HL-60 (cell line): ENCODE data around the gene PLEKHA5.

Experiments
- DNase-seq, 2 experiments: peaks; one replicate each; pipeline ENCODE4 v3.0.0-alpha.2; 2010 to 2020; ENCODE audit warnings: low read depth in 1 of 2, low spot score in 1 of 2
- H3K27ac ChIP-seq: fragments of 250-450 bp; sonication (Bioruptor Pico); replicated peaks from 2 replicates; pipeline ENCODE4 v1.5.1; 2020; ENCODE audit warnings: mild to moderate bottlenecking, moderate library complexity
- H3K27me3 ChIP-seq: fragments of 250-450 bp; sonication (Bioruptor Pico); 2 replicates; pipeline ENCODE4 v1.5.1; 2021; ENCODE audit warnings: mild to moderate bottlenecking, moderate library complexity; ENCODE audit not compliant: insufficient read depth, poor library complexity, severe bottlenecking
- H3K4me3 ChIP-seq: replicated peaks from 2 replicates; pipeline ENCODE4 v1.5.1; 2011; ENCODE audit warnings: mild to moderate bottlenecking, control low read depth, low read length; ENCODE audit not compliant: insufficient read depth
- GABPA ChIP-seq: IDR thresholded peaks from 2 replicates; pipeline ENCODE4 v1.6.1; 2012; ENCODE audit warnings: low read depth
- POLR2AphosphoS5 ChIP-seq: IDR thresholded peaks from 2 replicates; pipeline ENCODE4 v1.6.1; 2012; ENCODE audit warnings: low read depth
- SPI1 ChIP-seq: IDR thresholded peaks from 2 replicates; pipeline ENCODE4 v1.6.1; 2012; ENCODE audit warnings: low read depth, mild to moderate bottlenecking, borderline replicate concordance
- TF ChIP-seq, protein P1 (sequence below): IDR thresholded peaks from one replicate; pipeline ENCODE4 v1.5.1; 2011; ENCODE audit warnings: low read length, control low read depth, inconsistent platforms; ENCODE audit not compliant: insufficient read depth
- TF ChIP-seq, protein P2 (sequence below): IDR thresholded peaks from 2 replicates; pipeline ENCODE4 v1.6.1; 2012; ENCODE audit warnings: low read depth; ENCODE audit not compliant: insufficient replicate concordance

Gene PLEKHA5

DNA sequence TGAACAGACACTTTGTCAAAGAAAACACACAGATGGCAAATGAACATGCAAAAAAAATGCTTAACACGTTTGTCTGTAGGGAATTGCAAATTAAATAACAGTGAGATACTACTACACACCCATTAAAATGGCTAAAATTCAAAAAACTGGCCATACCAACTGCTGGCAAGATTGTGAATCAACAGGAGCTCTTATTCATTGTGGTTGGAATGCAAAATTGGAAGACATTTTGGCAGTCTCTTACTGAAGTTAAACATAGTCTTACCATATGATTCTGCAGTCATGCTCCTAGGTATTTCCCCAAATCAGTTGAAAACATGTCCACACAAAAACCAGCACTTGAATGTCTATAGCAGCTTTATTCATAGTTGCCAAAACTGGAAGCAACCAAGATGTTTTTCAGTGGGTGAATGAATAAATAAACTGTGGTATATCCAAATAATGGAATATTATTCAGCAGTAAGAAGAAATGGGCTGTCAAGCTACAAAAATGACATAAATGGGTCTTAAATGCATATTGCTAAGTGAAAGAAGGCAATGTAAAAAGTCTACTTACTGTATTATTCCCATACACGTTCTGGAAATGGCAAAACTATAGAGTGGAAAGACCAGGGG is 91.4 kb downstream of the PLEKHA5 start:
- H3K4me3 ChIP-seq = no peak overlapping the region
- no peak overlapping the region for H3K27ac ChIP-seq
- no peaks in the 10 kb centered on the region for H3K27me3 ChIP-seq
- TF ChIP-seq, protein P1, sequence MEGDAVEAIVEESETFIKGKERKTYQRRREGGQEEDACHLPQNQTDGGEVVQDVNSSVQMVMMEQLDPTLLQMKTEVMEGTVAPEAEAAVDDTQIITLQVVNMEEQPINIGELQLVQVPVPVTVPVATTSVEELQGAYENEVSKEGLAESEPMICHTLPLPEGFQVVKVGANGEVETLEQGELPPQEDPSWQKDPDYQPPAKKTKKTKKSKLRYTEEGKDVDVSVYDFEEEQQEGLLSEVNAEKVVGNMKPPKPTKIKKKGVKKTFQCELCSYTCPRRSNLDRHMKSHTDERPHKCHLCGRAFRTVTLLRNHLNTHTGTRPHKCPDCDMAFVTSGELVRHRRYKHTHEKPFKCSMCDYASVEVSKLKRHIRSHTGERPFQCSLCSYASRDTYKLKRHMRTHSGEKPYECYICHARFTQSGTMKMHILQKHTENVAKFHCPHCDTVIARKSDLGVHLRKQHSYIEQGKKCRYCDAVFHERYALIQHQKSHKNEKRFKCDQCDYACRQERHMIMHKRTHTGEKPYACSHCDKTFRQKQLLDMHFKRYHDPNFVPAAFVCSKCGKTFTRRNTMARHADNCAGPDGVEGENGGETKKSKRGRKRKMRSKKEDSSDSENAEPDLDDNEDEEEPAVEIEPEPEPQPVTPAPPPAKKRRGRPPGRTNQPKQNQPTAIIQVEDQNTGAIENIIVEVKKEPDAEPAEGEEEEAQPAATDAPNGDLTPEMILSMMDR = no peak
- TF ChIP-seq SPI1 (no peak), POLR2AphosphoS5 (no peak)
- DNase-seq = no peak

DNA sequence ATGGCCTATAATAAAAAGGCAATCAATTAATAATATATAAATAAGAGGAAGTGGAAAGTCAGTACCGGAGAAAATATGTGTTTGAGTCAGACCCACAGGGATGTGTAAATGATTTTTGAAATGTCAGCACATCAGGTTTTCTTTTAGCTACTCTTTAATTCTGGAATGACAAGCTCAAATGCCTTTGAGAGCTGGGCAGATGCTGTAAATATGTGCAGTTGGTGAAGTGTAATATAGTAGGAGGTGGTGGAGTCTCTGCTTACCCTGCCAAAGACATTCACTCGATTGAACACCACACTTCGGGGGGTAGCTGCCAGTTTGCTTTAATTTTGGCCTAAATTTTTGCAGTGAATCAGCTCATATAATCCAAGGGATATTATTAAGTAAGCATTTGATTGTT is 93.0 kb downstream of the PLEKHA5 start:
- no peaks in the 10 kb centered on the region for H3K27me3 ChIP-seq
- no peak overlapping the region for H3K27ac ChIP-seq
- no peak for DNase-seq
- TF ChIP-seq GABPA = no peak
- no peak for TF ChIP-seq SPI1
- TF ChIP-seq, protein P1 = no peak
- TF ChIP-seq POLR2AphosphoS5 = no peak
- TF ChIP-seq, protein P2, sequence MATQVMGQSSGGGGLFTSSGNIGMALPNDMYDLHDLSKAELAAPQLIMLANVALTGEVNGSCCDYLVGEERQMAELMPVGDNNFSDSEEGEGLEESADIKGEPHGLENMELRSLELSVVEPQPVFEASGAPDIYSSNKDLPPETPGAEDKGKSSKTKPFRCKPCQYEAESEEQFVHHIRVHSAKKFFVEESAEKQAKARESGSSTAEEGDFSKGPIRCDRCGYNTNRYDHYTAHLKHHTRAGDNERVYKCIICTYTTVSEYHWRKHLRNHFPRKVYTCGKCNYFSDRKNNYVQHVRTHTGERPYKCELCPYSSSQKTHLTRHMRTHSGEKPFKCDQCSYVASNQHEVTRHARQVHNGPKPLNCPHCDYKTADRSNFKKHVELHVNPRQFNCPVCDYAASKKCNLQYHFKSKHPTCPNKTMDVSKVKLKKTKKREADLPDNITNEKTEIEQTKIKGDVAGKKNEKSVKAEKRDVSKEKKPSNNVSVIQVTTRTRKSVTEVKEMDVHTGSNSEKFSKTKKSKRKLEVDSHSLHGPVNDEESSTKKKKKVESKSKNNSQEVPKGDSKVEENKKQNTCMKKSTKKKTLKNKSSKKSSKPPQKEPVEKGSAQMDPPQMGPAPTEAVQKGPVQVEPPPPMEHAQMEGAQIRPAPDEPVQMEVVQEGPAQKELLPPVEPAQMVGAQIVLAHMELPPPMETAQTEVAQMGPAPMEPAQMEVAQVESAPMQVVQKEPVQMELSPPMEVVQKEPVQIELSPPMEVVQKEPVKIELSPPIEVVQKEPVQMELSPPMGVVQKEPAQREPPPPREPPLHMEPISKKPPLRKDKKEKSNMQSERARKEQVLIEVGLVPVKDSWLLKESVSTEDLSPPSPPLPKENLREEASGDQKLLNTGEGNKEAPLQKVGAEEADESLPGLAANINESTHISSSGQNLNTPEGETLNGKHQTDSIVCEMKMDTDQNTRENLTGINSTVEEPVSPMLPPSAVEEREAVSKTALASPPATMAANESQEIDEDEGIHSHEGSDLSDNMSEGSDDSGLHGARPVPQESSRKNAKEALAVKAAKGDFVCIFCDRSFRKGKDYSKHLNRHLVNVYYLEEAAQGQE = no peak
- no peak overlapping the region for H3K4me3 ChIP-seq

DNA sequence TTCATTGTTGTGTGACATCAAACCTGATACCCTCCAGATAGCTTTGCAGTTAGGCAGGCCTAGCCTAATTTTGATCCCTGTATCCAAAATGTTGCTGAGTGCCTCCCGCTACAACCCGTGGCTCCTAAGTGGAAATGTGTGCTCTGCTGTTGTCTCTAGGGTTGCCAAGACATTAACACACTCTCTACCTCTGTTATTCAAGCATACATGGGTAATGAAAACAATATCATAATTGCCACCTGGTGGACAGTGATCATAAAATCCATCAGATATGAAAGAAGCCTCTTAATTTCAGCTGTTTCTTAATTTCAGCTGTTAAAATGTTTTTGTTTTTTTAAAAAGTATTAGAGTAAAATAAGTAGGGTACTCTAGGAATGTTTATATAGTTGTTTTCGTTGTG is 93.5 kb downstream of the PLEKHA5 start:
- TF ChIP-seq, protein P2 = no peak
- no peak for TF ChIP-seq GABPA
- no peak for TF ChIP-seq POLR2AphosphoS5
- TF ChIP-seq SPI1 = no peak
- TF ChIP-seq, protein P1 = no peak
- Histone ChIP-seq H3K4me3 (no peak overlapping the region), H3K27ac (no peak overlapping the region), H3K27me3 (no peaks in the 10 kb centered on the region)
- no peak for DNase-seq

DNA sequence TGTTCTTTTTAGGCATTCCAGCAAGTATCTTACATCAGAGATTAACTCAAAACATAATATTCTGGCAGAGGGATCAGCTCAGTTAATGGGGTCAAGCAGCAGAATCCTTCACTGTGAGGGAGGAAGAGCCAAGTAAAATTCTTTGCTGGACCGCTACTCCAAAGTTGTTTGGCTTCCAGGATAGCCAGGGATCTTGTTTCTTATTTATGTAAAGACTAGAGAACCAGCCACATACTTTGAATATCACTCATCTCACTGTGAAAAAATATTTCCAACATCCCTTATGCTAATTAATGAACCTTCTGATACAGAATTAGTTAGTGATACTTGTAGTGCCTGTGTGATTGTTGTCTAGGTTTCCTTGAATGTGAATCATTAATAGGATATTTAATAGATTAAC is 94.2 kb downstream of the PLEKHA5 start:
- TF ChIP-seq, protein P1 = no peak
- no peak for TF ChIP-seq POLR2AphosphoS5
- TF ChIP-seq GABPA = no peak
- TF ChIP-seq, protein P2 = no peak
- no peak overlapping the region for H3K27ac ChIP-seq
- DNase-seq = no peak
- no peaks in the 10 kb centered on the region for H3K27me3 ChIP-seq
- H3K4me3 ChIP-seq = no peak overlapping the region
